CD4-positive, alpha-beta T cell treated with Interferon alpha-2 for 1 hour (primary cell): ENCODE results near the gene PMS1.
"Not testable (repeated sequence)": the region's sequence is repeated elsewhere in the genome, so short reads cannot be mapped to it uniquely, and the experiment has no call there.

Experiments
- DNase-seq, 2 donors: peaks; one replicate each; pipeline ENCODE4 v3.0.0-alpha.2; 2020 to 2022

PMS1 gene

GRCh38 chr2:189783927-189784867 lies at the start of gene PMS1, which contains the start of gene ORMDL1:
PMS1 (plus strand) TSS chr2:189784450; CDS start chr2:189791810, 7,360 bp downstream.
ORMDL1 (minus strand) TSS chr2:189784339; CDS start chr2:189782595, 1,744 bp downstream.
- DNase-seq, result peak; percentile 92 to 95

GRCh38 chr2:189751080-189751658 lies 33.1 kb upstream of the PMS1 start:
- peak; percentile 15 to 65 for DNase-seq

- DNase-seq, result no peak
Observed at GRCh38 chr2:189756311-189756952, 27.8 kb upstream of the PMS1 start.

- not testable (repeated sequence) for DNase-seq
Observed at GRCh38 chr2:189760154-189760553, 24.1 kb upstream of the PMS1 start.

- no peak for DNase-seq
Observed at GRCh38 chr2:189762229-189762550, 22.1 kb upstream of the PMS1 start.

GRCh38 chr2:189762551-189763298 lies 21.5 kb upstream of the PMS1 start, which contains the start of gene OSGEPL1:
OSGEPL1 (minus strand) TSS chr2:189762792; CDS start chr2:189761640, 1,152 bp downstream.
- DNase-seq, result peak; percentile 90 to 93

GRCh38 chr2:189763908-189764661 lies 20.2 kb upstream of the PMS1 start:
- no peak for DNase-seq

- no peak for DNase-seq
Observed at GRCh38 chr2:189770590-189771322, 13.5 kb upstream of the PMS1 start.

- DNase-seq, result no peak
Observed at GRCh38 chr2:189772212-189772611, 12.0 kb upstream of the PMS1 start.

- peak in 1 of 2 donors; percentile 8 for DNase-seq
Observed at GRCh38 chr2:189782221-189782671, 2.0 kb upstream of the PMS1 start.

GRCh38 chr2:189783451-189783926 lies 761 bp upstream of the PMS1 start:
- DNase-seq, result peak in 1 of 2 donors; percentile 48

GRCh38 chr2:189791338-189792042 lies 7.2 kb downstream of the PMS1 start:
- peak in 1 of 2 donors; percentile 62 for DNase-seq

GRCh38 chr2:189794310-189794709 lies 10.1 kb downstream of the PMS1 start:
- DNase-seq, result no peak

- DNase-seq, result no peak
Observed at GRCh38 chr2:189797902-189798301, 13.7 kb downstream of the PMS1 start.

GRCh38 chr2:189798312-189799029 lies 14.2 kb downstream of the PMS1 start:
- DNase-seq, result peak in 1 of 2 donors; percentile 33

- no peak for DNase-seq
Observed at GRCh38 chr2:189799030-189799331, 14.7 kb downstream of the PMS1 start.

GRCh38 chr2:189799531-189799930 lies 15.3 kb downstream of the PMS1 start:
- DNase-seq, result no peak

- DNase-seq, result no peak
Observed at GRCh38 chr2:189802396-189802912, 18.2 kb downstream of the PMS1 start.

GRCh38 chr2:189803431-189803830 lies 19.2 kb downstream of the PMS1 start:
- no peak for DNase-seq
